LHCN-M2 (cell line): ENCODE measurements around the gene FAM124B. TPM values are rescaled to one million over a fixed set of nuclear protein-coding genes. Genes with fewer than 3 reads are reported as not detected.

ENCODE experiments used
- DNase-seq: peaks from one replicate; pipeline ENCODE4 v3.0.0-alpha.2; 2012; ENCODE audit warnings: low read depth
- total RNA-seq: library from RNA; depleted of rRNA; stranded (reverse); fragments of >200 nt; gene quantifications from 2 replicates; pipeline ENCODE4 v1.2.3, GENCODE V29; 2014; rRNA removed

FAM124B gene
- total RNA-seq, 1 experiment from 2014 or later, result 0.06 TPM

DNA sequence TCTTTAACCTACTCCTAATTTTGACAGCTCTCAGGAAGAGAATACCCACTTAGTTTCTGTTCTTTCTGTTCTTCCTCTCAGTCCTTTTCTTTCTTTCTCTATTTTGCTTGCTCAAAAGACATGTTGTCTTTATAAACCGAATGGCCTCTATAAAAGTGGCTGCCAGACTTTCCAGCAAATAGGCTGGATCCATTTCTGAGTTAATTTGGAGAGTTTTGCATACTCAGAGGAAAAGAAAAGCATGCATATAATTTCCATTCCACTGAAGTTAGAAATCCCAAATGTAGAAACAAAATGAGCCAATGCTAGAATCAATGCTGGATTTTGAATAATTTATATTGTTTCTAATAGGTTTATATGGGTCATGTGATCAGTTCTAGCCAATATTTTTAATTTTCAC is 65.9 kb downstream of the FAM124B start:
- no peak for DNase-seq

DNA sequence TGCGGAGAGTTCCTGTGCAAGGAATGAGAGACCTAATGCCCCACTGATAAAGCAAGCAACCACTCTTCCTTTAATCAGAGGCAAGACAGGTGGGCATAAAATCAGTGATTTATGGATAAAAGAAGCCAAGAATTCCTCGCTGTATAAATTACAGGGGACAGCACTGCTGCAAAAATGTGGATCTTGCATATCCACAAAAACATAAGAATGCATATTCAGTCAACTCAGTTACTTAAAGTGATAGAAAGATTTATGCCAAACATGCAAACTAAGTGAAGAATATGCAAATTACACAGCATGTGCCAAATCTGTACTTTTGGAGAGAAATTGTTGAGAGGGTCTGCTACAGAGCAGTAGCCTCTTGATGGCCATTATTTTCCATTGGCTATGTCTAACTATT is 67.2 kb downstream of the FAM124B start:
- no peak for DNase-seq

DNA sequence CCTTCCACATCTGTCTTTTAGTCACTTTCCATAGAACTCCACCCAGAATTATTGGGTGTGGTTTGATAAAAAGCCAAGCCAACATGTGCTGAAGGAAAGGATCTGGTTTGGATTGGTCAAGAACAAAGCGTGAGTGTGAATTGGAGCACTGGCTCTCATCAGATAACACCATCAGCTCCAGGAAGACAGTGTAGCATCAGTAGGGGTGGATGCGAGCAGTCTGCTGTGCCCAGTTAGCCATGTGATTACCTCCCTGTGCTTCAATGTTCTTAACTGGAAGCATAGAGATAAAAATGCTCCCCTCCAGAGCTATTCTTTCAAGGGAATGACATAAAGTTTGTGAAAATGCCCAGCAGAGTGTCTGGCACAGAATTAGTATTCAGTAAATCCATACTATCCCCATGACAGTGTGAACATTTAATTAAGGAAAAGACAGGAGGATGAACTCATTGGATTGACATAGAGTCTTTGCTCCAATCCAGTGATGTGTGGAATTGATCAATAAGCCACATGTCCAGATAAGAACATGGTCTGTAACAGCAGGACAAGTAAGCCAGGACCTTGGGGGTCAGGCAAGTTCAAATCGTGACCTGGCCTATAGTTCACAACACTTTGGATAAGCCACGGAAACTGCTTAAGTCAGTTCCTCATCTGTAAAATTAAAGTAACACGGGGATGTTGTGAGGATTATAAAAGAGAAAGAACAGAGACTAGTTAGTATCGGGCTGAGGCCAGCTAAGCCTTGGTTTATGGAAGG is 68.0 kb downstream of the FAM124B start:
- DNase-seq, result no peak

DNA sequence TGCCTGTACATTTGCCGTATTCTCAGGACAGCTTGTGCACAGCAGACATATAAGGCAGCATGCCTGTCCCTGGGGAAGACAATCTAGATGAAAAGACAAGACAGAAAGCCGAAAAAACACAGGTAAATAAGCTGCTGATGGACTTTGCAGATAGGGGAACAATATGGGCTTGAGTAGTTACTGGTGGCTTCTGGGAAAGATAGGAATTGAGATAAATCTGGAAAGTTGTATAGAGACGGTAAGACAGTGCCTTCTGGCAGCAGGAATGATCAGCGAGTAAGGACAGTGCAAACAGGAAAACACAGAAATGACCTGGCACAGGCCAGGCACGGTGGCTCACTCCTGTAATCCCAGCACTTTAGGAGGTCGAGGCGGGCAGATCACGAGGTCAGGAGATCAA is 70.2 kb downstream of the FAM124B start:
- DNase-seq, result no peak

DNA sequence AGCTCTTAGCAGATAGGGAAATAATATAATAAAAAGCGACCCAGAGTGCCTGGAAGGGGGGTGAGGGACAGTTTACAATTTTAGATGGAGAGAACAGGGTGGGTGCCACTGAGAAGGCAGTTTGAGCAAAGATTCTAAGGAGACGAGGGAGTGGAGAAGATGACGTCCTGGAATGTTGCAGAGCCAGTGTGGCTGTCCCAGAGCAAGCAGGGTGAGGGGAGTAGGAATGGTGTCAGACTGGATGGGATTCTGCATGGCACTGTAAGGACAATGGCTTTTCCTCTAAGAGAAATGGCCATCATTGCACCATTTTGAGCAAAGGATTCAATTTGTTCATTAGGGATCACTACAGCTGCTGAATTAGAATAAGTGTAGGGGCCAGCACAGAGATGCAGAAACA is 73.1 kb downstream of the FAM124B start:
- no peak for DNase-seq

Other genes starting within 250 kb of the FAM124B start
- 57.3 and 59.2 TPM in 2 replicates for gene CUL3, start 183.3 kb upstream of the FAM124B start, total RNA-seq